ENCODE data around the gene ABAT.

ABAT gene

DNA sequence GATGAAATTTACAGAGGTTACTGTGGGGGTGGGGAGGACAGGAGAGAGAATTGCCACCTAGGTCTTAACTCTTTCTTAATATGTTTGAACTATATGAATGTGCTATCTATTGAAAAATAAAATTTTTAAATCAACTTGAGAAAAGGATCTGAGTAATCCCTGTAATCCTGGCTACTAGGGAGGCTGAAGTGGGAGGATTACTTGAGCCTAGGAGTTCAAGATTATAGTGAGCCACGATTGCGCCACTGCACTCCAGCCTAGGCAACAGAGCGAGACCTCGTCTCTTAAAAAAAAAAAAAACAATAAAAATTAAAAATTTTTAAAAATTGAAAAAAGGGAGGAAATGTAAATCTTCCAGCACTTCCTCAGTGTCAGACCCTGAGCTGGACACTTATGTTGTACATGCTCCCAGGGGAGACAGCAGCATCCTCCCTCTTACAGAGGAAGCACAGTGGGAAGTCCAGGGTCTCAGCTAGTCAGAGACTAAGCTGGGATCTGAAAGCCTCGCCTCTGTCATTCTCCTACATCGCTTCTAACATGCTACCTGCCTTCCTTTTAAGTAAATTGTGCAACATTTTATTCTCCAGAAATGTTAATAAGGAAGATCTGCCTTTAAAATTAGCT lies 145.1 kb downstream of the ABAT start:
- DNase-seq, result no peak

GRCh38 chr16:8822403-8822802 lies 148.0 kb downstream of the ABAT start:
- DNase-seq, result no peak

GRCh38 chr16:8826278-8826879 lies 152.0 kb downstream of the ABAT start:
- DNase-seq, result no peak

GRCh38 chr16:8828541-8829165 lies 154.2 kb downstream of the ABAT start:
- no peak for DNase-seq

DNA sequence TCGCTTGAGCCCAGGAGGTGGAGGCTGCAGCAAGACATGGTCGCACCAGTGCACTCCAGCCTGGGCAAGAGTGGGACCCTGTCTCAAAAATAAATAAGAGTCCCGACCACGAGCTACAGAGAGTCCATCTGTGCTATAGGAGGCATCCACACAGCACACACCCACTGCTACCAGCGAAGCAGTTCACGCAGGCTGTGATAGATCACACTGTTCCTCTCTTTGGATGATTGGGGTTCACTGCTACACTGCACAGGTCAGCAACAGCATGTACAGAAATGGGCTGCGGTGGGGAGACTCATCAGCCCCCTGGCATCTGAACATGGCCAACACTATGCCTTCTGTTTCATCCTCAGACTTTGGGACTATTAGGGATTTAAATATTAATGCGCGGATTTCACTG lies 157.0 kb downstream of the ABAT start:
- DNase-seq, result no peak

DNA sequence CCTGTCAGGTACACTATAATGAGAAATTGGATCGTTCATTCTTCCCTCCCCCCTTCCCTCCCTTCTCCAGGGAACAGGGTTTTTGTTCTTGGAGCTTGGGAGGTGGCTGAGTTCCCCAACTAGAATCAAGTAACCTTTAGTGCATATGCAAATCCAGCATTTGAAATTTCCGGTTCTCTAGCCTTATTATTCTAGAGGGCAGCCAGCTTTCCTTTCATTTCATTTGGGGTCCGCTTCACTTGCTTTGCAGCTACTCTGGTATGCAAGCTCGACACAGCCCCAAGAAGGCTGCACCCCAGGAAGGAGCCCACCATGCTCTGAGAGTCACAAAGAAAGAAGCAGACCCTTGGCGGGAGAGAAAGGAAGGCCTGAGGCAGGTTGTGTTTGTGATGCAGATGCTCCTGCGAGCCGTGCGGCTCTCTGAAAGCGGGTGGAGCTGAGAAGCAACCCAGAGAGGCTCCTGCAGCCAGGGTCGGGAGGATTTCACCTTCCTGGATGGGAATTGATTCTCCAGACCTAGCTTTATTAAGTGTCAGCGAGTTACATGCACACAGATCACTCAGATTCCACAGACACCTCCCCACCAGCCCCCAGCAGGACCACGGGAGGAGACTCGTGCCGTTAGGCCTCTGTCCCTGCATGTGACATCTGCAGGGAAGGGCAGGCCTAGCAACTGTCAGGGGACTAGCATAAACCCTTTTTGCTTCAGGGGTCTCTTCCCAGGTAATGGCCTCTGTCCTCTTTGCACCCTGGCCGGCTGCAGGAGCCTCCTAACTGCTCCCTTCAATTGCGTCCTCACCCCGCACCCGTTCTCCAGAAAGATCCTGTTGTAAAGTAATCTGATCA lies 157.7 kb downstream of the ABAT start:
- no peak for DNase-seq

DNA sequence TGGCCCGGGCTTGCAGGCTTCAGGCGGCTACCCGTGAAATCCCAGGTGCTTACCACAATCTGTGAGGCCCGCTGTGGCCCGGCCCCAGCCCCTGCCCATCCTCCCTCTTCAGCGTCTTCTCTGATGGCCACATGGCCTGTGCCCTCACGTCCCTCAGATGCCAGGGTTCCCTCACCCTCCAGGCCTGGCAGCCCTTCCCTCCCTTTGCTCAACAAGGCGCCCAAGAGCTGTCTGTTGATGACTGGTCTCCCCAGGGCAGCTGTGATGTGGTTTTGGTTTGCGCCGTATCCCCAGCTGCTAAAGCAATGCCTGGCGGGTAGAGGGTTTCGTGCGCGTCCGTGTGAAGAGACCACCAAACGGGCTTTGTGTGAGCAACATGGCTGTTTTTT lies 158.3 kb downstream of the ABAT start:
- no peak for DNase-seq
